Lung (tissue), 12 donors: ENCODE results near the gene UST. TPM values are rescaled to one million over a fixed set of nuclear protein-coding genes. Genes with fewer than 3 reads are reported as not detected.
A peak's percentile ranks its signal among the peaks of the same experiment; 100 is the strongest.

ENCODE experiments used
- ATAC-seq: fragments of 200-7000 bp; cut with Tn5 transposase; one replicate; pipeline ENCODE4 v1.9.1; 2020; ENCODE audit warnings: moderate number of reproducible peaks; ENCODE audit not compliant: insufficient read depth, low FRiP score
- DNase-seq, 3 donors: peaks; one replicate each; pipeline ENCODE4 v3.0.0-alpha.2; 2013 to 2017
- H3K27ac ChIP-seq, 2 donors: one replicate each; pipeline ENCODE4 v1.5.1; 2013; ENCODE audit warnings: mild to moderate bottlenecking in 2 of 2, moderate library complexity in 2 of 2, control low read depth in 1 of 2, inconsistent platforms in 1 of 2, low read depth in 1 of 2, low read length in 1 of 2
- H3K27me3 ChIP-seq, 3 donors: one replicate each; pipeline ENCODE4 v1.5.1; 2013; ENCODE audit warnings: low read length in 2 of 3; ENCODE audit not compliant: control insufficient read depth in 3 of 3, insufficient read depth in 3 of 3
- H3K36me3 ChIP-seq, 4 donors: one replicate each; pipeline ENCODE4 v1.5.1; 2013; ENCODE audit warnings: low read length in 4 of 4, mild to moderate bottlenecking in 1 of 4, moderate library complexity in 1 of 4; ENCODE audit not compliant: control insufficient read depth in 4 of 4, insufficient read depth in 4 of 4
- H3K4me1 ChIP-seq, 5 donors: one replicate each; pipeline ENCODE4 v1.5.1; 2013; ENCODE audit warnings: low read length in 5 of 5, mild to moderate bottlenecking in 2 of 5, moderate library complexity in 1 of 5; ENCODE audit not compliant: control insufficient read depth in 5 of 5, insufficient read depth in 5 of 5
- H3K4me3 ChIP-seq: one replicate; pipeline ENCODE4 v1.5.1; 2013; ENCODE audit warnings: mild to moderate bottlenecking, control low read depth, moderate library complexity
- H3K9ac ChIP-seq, 2 donors: one replicate each; pipeline ENCODE4 v1.5.1; 2013; ENCODE audit warnings: low read length in 2 of 2, control low read depth in 1 of 2; ENCODE audit not compliant: insufficient read depth in 1 of 2
- H3K9me3 ChIP-seq, 4 donors: one replicate each; pipeline ENCODE4 v1.5.1; 2013; ENCODE audit warnings: low read length in 3 of 4, mild to moderate bottlenecking in 1 of 4, moderate library complexity in 1 of 4; ENCODE audit not compliant: control insufficient read depth in 4 of 4, insufficient read depth in 3 of 4
- CTCF ChIP-seq: IDR thresholded peaks from 2 replicates; pipeline ENCODE4 v1.5.1; 2012; ENCODE audit warnings: mild to moderate bottlenecking; ENCODE audit errors: control extremely low read depth, extremely low read depth
- WGBS, 2 donors: extraction: QIAGEN DNeasy Blood & Tissue Kit; methylation state at CpG; one replicate each; pipeline ENCODE4 v1.1.7; 2013; 5-methylcytosine and 5-hydroxymethylcytosine counted together
- polyA plus RNA-seq, 2 donors: library from polyadenylated mRNA; stranded (reverse); fragments of 200-250 nt; gene quantifications; one replicate each; pipeline ENCODE4 v1.2.1, GENCODE V29; 2013
- total RNA-seq, 2 donors: library from RNA; depleted of rRNA in 1 of 2; stranded (reverse); fragments of >200 nt in 1 of 2; gene quantifications; one replicate each; pipeline ENCODE4 v1.2.1, GENCODE V29; 2014 to 2021
- donor health status: control.
- donor health status: control.
- donor health status: Bipolar disorder and iron deficiency.
- donor health status: healthy.
- donor health status: DM: yes; HTN: yes; CAD: no.

Gene UST
- total and polyA plus RNA-seq, 4 donors, result 4.5 to 24.0 (median 7.1) TPM

DNA sequence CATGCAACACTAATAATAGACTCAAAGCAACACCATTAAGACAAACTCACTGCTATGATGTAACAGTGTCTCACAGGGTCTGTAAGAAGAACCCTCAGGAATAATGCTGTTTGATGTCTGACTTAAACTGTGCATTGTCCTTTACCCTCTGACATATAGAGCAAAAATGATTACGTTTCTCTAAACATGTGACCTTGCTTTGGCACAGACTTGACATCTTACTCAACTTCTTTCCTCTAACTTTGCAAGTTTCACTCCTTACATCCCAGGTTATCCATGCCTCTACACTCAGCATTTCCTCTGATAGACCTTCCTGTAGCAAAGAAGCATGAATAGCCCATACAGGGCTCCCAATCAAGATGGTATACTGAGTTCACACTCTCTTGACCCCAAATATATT is 252.7 kb downstream of the UST start:
- no peak for TF ChIP-seq CTCF
- Histone ChIP-seq H3K27ac (peak overlapping the region in 1 of 2 donors; percentile 66), H3K4me1 (peaks cover 0 to 12% (median 8%) of the 10 kb centered on the region in 5 donors), H3K9ac (no peak overlapping the region), H3K9me3 (peaks cover 0 to 5% (median 2%) of the 10 kb centered on the region in 4 donors), H3K4me3 (no peak overlapping the region), H3K27me3 (no peaks in the 10 kb centered on the region), H3K36me3 (peaks cover 0 to 2% (median 0%) of the 10 kb centered on the region in 4 donors)
- 17 to 23% methylated on average over 1 of the region's 1 CpG for WGBS, 2 donors
- DNase-seq (peak in 1 of 3 donors; percentile 20), ATAC-seq (no peak)

DNA sequence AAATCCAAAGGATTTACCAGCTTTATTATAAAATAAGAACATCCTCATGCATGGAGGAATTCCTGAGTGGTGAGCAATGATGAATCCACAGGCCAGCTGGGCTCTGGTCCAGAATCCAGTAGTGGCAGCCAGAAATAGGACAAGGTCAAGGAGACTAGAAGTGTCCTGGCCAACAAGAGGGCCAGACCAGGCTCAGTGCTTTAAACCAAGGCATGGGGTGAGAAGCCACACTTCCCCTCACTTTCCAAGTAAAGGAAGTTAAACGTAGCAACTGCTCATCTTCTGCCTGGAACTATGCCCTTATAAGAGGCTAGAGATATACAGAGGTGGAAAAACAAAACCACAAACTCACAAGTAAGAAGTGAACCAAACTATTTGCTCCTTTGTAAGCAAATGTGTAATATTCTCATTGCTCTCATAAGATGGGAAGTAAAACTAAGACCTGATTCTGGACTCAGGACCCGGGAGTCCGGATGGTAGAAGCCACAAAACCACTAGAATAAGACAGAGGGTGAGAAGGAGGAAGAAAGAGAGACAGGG is 253.2 kb downstream of the UST start:
- Histone ChIP-seq H3K9me3 (peaks cover 0 to 5% (median 2%) of the 10 kb centered on the region in 4 donors), H3K27me3 (no peaks in the 10 kb centered on the region), H3K9ac (no peak overlapping the region), H3K4me3 (no peak overlapping the region), H3K36me3 (peaks cover 0 to 2% (median 0%) of the 10 kb centered on the region in 4 donors), H3K27ac (peak overlapping the region in 1 of 2 donors; percentile 80), H3K4me1 (peaks cover 0 to 12% (median 8%) of the 10 kb centered on the region in 5 donors)
- DNase-seq, result peak; percentile 69 to 73 (median 72)
- 21 to 40% methylated on average over 3 of the region's 3 CpGs for WGBS, 2 donors
- no peak for TF ChIP-seq CTCF
- ATAC-seq, result peak; percentile 58

DNA sequence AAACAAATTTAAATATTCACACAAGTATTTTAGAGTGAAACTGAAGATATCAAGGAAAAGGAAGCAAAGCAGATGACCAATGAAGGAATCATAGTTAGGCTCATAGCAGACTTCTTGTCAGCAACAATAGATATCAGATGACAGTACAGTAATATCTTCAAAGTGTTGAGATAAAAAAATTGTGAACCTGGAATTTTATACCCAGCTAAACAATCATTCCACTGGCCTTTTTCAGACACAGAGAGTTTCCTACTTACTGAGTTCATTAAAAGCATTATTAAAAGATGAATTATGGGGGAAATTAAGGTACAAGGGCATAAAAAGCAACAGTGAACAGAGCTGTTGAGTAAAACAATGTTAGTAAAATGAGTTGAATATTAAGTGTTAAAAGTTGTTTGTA is 254.6 kb downstream of the UST start:
- Histone ChIP-seq H3K36me3 (peaks cover 0 to 2% (median 0%) of the 10 kb centered on the region in 4 donors), H3K27ac (no peak overlapping the region), H3K4me3 (no peak overlapping the region), H3K4me1 (peaks cover 0 to 12% (median 8%) of the 10 kb centered on the region in 5 donors), H3K9ac (no peak overlapping the region), H3K9me3 (peaks cover 0 to 5% (median 1%) of the 10 kb centered on the region in 4 donors), H3K27me3 (no peaks in the 10 kb centered on the region)
- no peak for TF ChIP-seq CTCF
- ATAC-seq (no peak), DNase-seq (no peak)

GRCh38 chr6:149003560-149003959 is 256.7 kb downstream of the UST start:
- Histone ChIP-seq H3K4me3 (no peak overlapping the region), H3K27ac (no peak overlapping the region), H3K36me3 (peaks cover 0 to 2% (median 0%) of the 10 kb centered on the region in 4 donors), H3K27me3 (no peaks in the 10 kb centered on the region), H3K9me3 (peaks cover 0 to 5% (median 1%) of the 10 kb centered on the region in 4 donors), H3K4me1 (peaks cover 0 to 12% (median 8%) of the 10 kb centered on the region in 5 donors), H3K9ac (no peak overlapping the region)
- ATAC-seq (no peak), DNase-seq (no peak)
- no peak for TF ChIP-seq CTCF
- WGBS, 2 donors, result 93 to 94% methylated on average over 7 of the region's 7 CpGs
